HEK293 (cell line): ENCODE data around the gene DZIP3.

Source experiments
- KLF7 ChIP-seq: fragments of 450-650 bp; formaldehyde crosslinking; IDR thresholded peaks from 2 replicates; pipeline ENCODE4 v1.5.1; 2016; ENCODE audit warnings: missing biosample characterization, missing genetic modification characterization, borderline replicate concordance
- ZNF146 ChIP-seq: fragments of 450-650 bp; formaldehyde crosslinking; IDR thresholded peaks from 2 replicates; pipeline ENCODE4 v1.5.1; 2016; ENCODE audit warnings: missing biosample characterization, missing genetic modification characterization
- ZNF2 ChIP-seq: fragments of 450-650 bp; formaldehyde crosslinking; IDR thresholded peaks from 2 replicates; pipeline ENCODE4 v1.5.1; 2016; ENCODE audit warnings: missing biosample characterization, missing genetic modification characterization
- ZNF274 ChIP-seq, 2 experiments: fragments of 200-500 bp in 1 of 2; fragments of 450-650 bp in 1 of 2; sonication (Bioruptor generic) in 1 of 2; formaldehyde crosslinking in 1 of 2; IDR thresholded peaks; 2 replicates each; pipeline versions ENCODE4 v1.5.1 to v1.6.1; 2014 to 2016; ENCODE audit warnings: borderline replicate concordance in 1 of 2, inconsistent platforms in 1 of 2, low read length in 1 of 2, missing biosample characterization in 1 of 2, missing genetic modification characterization in 1 of 2
- ZNF558 ChIP-seq: fragments of 450-650 bp; formaldehyde crosslinking; IDR thresholded peaks from 2 replicates; pipeline ENCODE4 v1.5.1; 2016; ENCODE audit warnings: missing biosample characterization, missing genetic modification characterization
- ZNF843 ChIP-seq: fragments of 450-650 bp; formaldehyde crosslinking; IDR thresholded peaks from 2 replicates; pipeline ENCODE4 v1.5.1; 2016; ENCODE audit warnings: missing biosample characterization, missing genetic modification characterization
- TF ChIP-seq, protein P1 (sequence below): fragments of 450-650 bp; formaldehyde crosslinking; IDR thresholded peaks from 2 replicates; pipeline ENCODE4 v1.5.1; 2016; ENCODE audit warnings: missing biosample characterization, missing genetic modification characterization
- TF ChIP-seq, protein P2 (sequence below): fragments of 450-650 bp; formaldehyde crosslinking; IDR thresholded peaks from 2 replicates; pipeline ENCODE4 v1.5.1; 2016; ENCODE audit warnings: missing biosample characterization, missing genetic modification characterization
- TF ChIP-seq, protein P3 (sequence below): fragments of 450-650 bp; formaldehyde crosslinking; conservative IDR thresholded peaks from 2 replicates; pipeline ENCODE4 v1.5.1; 2016; ENCODE audit warnings: low read depth, missing biosample characterization, missing genetic modification characterization
- TF ChIP-seq, protein P4 (sequence below): sonication (generic); formaldehyde crosslinking; IDR thresholded peaks from 2 replicates; pipeline ENCODE4 v1.8.1; 2022; ENCODE audit warnings: mild to moderate bottlenecking, moderate library complexity, missing genetic modification reagents

DNA sequence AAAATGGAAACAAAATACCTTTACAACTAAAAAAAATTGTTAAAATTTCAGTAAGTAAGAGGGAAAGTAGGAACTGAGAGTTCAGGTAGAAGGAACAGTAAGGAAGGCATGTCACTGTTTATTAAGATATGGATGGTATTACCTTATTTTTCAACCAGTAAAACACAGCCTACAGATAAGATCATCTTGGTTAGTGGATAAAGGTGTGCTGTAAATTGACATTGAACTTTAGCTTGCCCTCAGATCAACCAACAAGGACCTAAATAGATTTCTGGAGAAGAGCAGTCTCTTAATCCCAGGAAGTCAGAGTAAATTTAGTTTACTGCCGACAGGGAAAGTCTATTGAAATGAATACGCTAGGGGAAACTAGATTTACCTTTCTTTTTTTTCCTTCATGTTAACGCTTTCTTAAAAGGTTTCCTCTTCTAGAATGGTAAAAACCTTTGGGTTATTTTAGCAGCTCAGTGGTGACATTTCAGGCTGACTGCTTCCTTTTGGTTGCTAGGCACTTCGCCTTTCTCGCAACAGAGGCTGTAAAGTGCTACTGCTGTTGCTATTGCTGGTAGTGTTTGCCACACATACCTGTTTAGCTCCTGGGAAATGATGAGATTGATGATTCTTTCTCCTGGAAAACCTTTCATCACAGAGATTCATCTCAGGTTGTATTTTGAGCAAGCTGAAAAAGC lies 12.9 kb downstream of the DZIP3 start:
- TF ChIP-seq, protein P1, sequence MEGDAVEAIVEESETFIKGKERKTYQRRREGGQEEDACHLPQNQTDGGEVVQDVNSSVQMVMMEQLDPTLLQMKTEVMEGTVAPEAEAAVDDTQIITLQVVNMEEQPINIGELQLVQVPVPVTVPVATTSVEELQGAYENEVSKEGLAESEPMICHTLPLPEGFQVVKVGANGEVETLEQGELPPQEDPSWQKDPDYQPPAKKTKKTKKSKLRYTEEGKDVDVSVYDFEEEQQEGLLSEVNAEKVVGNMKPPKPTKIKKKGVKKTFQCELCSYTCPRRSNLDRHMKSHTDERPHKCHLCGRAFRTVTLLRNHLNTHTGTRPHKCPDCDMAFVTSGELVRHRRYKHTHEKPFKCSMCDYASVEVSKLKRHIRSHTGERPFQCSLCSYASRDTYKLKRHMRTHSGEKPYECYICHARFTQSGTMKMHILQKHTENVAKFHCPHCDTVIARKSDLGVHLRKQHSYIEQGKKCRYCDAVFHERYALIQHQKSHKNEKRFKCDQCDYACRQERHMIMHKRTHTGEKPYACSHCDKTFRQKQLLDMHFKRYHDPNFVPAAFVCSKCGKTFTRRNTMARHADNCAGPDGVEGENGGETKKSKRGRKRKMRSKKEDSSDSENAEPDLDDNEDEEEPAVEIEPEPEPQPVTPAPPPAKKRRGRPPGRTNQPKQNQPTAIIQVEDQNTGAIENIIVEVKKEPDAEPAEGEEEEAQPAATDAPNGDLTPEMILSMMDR (tag by site-specific recombination) = no peak
- no peak for TF ChIP-seq ZNF558 (tag by site-specific recombination)
- TF ChIP-seq ZNF2 (tag by site-specific recombination) = no peak
- TF ChIP-seq, protein P2, sequence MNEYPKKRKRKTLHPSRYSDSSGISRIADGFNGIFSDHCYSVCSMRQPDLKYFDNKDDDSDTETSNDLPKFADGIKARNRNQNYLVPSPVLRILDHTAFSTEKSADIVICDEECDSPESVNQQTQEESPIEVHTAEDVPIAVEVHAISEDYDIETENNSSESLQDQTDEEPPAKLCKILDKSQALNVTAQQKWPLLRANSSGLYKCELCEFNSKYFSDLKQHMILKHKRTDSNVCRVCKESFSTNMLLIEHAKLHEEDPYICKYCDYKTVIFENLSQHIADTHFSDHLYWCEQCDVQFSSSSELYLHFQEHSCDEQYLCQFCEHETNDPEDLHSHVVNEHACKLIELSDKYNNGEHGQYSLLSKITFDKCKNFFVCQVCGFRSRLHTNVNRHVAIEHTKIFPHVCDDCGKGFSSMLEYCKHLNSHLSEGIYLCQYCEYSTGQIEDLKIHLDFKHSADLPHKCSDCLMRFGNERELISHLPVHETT (tag by site-specific recombination) = no peak
- TF ChIP-seq, protein P3, sequence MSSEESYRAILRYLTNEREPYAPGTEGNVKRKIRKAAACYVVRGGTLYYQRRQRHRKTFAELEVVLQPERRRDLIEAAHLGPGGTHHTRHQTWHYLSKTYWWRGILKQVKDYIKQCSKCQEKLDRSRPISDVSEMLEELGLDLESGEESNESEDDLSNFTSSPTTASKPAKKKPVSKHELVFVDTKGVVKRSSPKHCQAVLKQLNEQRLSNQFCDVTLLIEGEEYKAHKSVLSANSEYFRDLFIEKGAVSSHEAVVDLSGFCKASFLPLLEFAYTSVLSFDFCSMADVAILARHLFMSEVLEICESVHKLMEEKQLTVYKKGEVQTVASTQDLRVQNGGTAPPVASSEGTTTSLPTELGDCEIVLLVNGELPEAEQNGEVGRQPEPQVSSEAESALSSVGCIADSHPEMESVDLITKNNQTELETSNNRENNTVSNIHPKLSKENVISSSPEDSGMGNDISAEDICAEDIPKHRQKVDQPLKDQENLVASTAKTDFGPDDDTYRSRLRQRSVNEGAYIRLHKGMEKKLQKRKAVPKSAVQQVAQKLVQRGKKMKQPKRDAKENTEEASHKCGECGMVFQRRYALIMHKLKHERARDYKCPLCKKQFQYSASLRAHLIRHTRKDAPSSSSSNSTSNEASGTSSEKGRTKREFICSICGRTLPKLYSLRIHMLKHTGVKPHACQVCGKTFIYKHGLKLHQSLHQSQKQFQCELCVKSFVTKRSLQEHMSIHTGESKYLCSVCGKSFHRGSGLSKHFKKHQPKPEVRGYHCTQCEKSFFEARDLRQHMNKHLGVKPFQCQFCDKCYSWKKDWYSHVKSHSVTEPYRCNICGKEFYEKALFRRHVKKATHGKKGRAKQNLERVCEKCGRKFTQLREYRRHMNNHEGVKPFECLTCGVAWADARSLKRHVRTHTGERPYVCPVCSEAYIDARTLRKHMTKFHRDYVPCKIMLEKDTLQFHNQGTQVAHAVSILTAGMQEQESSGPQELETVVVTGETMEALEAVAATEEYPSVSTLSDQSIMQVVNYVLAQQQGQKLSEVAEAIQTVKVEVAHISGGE (tag by site-specific recombination) = no peak
- no peak for TF ChIP-seq KLF7 (tag by site-specific recombination)
- TF ChIP-seq ZNF274 (IDR thresholded peaks at IDR 0.05; ENCODE audit: low read length) = no peak
- no peak for TF ChIP-seq ZNF274 (tag by site-specific recombination; IDR thresholded peaks at IDR 0.05; ENCODE audit: borderline replicate concordance)
- TF ChIP-seq ZNF146 (tag by site-specific recombination) = no peak
- TF ChIP-seq ZNF843 (tag by site-specific recombination) = no peak
- TF ChIP-seq, protein P4, sequence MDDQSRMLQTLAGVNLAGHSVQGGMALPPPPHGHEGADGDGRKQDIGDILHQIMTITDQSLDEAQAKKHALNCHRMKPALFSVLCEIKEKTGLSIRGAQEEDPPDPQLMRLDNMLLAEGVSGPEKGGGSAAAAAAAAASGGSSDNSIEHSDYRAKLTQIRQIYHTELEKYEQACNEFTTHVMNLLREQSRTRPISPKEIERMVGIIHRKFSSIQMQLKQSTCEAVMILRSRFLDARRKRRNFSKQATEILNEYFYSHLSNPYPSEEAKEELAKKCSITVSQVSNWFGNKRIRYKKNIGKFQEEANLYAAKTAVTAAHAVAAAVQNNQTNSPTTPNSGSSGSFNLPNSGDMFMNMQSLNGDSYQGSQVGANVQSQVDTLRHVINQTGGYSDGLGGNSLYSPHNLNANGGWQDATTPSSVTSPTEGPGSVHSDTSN (CRISPR knock-in tag) = no peak
